NCI-H1105 treated with DMSO at 0.1 percent for 48 hours (cell line): ENCODE data around the gene NFX1.

Experiments
- DNase-seq: peaks from one replicate; lab custom pipeline; 2025; lab: John Stamatoyannopoulos, UW

Gene NFX1

DNA sequence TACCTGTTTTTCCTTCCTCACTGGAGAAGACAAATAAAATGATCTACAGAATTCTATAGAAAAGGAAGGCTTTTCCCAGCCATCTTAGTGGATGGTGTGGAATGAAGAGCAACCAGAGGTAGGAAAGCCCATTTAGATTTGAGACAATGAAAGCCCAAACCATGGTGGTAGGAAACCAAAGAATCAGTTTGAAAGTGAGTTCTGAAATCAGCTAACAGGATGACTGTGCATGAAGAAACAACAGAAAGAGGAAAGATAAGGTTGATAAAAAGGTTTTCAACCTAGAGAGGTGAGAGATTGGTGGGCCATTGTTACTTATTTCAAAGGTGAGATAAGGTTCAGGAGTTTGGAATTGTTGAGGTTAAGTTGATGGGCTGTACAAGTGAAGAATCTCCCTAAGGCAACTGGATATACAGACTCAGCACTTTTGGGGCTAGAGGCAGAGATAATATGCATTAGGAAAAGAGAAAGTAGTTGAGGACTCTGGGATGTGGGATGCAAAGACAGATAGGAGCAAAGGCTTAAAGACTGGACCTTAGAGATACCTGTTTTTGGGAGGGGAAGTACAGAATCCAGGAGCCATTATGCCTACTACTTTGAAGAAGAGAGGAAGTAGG, 23.1 kb upstream of the NFX1 start:
- DNase-seq, result no peak

DNA sequence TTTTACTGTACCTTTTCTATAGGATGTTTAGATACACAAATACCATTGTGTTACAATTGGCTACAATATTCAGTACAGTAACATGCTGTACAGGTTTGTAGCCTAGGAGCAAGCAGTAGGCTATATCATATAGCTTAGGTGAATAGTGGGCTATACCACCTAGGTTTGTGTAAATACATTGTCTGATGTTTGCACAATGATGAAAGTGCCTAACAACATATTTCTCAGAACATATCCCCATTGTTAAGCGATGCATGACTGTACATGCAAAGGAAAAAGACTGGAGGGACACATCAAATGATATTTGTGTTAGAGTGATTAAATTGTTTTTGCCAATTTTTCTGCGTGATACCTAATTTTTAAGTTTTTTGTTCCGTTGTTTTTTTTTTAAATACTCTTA, 20.2 kb upstream of the NFX1 start:
- DNase-seq, result no peak

DNA sequence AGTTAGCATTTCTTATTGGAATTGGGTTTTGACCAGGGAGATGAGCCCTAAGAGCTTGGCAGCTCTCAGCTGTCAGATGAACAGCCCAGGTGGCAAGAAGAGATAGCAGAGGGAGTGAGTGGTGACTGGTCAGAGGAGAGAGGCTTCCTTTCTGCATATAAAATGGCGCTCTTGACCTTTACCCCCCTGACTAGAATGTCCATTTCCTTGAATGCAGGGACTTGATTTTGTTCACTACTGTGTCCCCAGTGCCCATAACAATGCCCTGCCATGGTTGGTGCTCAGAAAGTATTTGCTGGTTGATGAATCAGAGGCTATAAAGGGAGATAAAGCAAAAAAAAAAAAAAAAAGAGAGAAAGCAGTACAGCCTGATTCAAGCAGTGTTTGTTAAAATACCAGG, 18.3 kb upstream of the NFX1 start:
- no peak for DNase-seq

DNA sequence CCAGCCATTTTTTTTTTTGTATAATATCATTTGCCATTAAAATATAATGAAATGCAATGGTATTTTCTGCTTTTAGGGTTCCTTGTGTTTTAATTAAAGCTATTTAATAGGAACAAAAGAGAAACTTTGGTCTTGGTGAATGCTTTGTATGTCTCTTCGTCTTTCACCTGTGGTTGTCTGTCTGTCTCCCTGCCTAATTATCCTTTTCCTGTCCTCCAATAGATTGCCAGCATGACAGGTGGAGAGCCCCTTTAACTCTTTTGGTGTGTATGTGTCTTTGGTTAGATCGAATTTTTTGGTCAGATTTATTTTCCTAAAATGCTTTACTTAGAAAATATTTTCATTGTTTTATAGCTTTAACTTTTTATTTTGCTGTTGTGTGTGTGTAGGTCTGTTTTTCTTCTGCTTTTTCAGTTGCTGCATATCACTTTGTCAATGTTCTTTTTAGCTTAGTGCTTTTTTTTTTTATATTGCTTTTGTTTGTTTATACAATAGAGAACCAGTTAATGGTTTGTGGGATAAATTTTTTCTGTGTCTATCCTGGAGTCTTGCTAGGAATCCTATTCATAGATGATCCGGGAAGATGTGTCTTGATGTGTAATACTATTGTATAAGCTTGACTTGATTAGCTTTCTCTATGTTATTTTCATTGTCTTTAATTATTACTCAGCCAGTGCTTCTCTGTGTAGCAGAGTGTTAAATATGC, 16.9 kb upstream of the NFX1 start:
- no peak for DNase-seq

DNA sequence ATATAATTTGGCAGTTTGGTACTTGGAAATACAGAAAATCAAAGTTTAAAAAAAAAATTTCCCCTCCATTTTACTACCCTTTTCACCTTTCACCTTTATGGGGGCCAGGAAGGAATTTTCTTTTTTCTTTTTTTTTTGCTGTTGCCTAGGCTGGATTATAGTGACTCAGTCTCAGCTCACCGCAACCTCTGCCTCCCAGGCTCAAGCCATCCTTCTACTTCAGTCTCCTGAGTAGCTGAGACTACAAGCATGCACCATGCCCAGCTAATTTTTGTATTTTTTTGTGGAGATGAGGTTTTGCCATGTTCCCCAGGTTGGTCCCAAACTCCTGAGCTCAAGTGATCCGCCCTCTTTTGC, 16.4 kb upstream of the NFX1 start:
- no peak for DNase-seq

DNA sequence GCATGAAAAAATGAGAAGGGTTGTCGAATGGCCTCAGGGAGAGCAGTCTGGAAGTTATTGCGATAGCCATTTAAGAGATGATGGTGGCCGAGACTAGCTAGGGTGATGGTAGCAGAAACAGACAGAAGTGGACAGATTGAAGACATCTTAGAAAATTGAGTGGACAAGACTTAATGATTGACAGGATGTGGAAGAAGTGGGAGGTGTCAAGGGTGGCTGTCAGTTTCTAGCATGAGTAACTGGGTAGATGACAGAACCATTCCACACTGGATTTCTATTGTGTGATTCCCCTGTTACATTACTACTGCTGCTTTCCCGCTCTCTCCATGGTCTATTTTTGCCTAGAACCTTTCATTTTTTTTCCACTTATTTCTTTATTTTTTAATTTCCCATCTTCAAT, 12.8 kb upstream of the NFX1 start:
- no peak for DNase-seq

DNA sequence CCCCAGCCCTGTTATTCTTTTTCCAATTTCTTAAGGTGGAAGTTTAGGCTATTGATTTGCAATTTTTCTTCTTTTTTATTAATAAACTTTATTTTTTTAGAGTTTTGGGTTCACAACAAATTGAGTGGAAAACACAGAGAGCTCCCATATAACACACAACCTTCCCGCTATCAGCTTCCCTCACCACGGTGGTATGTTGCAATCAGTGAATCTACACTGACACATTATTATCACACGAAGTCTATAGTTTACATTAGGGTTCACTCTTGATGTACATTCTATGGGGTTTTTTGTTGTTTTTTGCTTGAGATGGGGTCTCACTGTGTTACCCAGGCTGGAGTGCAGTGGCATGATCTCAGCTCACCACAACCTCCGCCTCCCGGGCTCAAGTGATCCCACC, 4.8 kb upstream of the NFX1 start:
- DNase-seq, result no peak

DNA sequence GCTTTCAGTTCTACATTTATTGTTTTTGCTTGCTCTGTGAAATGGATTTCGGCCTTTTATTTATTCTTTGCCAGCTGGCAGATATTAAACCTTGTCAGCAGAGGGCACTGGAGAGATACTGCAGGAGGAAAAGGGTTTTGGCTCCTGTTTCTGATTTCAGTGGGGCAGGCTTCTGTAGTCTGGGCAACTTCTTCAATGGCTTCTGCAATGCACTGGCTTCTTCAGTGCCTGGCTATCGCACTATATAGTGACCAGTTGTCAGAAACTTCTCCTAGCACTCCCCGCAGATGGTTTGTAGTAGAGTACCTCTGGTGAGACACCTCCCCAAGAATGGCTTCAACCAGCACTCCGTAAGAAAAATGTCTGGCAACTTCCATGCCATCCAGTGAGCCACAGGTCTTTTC, 3.2 kb upstream of the NFX1 start:
- peak; percentile 69 for DNase-seq

DNA sequence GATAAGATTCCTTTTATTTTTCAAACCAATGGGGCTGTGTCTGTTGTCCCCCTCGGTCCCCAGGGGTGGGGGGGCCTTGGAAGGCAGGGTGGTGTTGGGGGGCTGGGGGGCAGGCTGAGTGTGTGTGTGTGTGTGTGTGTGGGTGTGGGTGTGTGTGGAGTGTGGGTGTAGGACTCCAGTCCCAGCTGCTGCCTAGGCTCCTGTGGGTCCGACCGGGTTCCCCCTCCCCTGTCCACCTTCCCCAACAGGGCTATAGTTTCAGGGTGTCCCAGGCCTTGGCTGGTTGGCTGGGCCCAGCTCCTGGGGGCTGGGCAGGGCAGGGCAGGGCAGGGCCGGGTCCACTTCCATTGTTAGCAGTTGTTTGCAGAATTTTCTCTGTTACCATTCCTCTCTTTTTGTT, 2.1 kb upstream of the NFX1 start:
- no peak for DNase-seq

DNA sequence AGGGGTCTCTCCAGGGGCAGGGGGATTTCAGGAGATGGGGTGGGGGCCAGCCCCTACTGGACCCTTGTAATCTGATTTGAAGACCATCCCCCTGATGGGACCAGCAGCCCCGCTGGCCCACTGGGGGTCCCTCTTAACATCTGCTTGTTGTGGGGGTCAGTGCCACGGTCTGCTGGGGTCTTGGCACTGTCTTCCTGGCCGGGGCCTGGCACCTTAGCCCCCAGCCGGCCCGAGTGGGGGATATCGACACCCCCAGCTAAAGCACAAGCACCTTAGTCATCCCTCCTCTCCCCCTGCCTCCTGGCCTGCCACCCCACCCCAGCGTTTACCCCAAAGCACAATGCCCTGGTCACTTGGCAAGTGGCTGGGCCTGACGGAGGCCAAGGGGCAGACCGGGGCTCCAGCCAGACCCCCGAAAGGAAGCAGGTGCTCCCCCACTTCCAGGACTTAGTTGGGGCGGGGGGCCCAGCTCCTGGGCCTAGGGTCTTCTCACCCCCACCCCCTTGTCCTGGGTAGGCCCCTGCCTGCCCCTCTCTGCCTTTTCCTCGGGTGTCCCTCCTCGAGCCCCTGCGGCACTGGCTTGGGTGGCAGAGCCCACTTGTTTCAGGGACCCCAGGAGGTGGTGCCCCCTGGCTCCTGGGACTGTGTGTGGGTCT, 1.4 kb upstream of the NFX1 start:
- DNase-seq, result no peak

DNA sequence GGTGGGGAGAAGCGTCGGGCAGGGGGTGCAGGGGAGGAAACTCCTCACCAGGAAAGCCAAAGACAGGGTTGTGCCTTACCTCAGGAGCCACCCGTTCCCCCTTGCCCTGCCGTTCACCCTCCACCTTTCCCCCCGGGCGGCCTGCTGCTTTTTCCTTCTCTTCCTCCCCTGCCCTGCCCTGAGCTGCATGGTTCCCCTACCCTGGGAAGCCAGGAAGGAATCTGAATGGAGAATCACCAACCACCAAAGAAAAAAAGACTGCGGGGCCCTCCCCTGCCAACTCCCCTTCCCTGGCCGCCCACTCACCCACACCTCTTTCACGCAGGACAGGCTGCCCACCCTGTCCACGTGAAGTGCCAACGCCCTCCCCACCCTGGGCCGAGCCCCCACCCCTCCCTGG, 820 bp upstream of the NFX1 start:
- no peak for DNase-seq

DNA sequence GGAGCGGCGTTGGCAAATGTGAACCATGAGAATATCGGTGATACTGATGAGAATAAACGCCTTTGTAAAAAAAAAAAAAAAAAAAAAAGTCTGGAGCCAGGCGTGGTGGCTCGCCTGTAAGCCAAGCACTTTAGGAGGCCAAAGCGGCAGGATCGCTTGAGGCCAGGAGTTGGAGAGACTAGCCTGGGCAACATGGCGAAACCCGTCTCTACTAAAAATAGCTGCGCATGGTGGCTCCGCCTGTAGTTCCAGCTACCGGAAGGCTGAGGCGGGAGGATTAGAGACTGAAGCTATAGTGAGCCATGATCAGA, 425 bp upstream of the NFX1 start:
- no peak for DNase-seq

DNA sequence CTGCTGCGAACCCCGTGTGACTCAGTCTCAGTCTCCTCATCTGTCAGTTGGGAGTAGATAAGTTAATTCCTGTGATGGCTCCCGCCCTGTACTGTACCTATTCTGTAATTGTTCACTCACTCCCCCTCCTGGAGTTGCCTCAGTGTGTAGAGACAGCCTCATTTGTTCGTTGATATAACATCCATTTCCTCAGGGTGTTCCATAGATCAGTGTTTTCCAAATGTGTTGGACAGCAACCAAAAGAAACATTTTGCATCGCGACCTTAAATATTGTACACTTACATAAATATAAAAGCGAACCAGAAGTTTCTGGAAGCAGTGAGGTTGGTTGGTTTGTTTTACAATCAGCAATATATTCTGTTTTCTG, 698 bp downstream of the NFX1 start:
- no peak for DNase-seq

DNA sequence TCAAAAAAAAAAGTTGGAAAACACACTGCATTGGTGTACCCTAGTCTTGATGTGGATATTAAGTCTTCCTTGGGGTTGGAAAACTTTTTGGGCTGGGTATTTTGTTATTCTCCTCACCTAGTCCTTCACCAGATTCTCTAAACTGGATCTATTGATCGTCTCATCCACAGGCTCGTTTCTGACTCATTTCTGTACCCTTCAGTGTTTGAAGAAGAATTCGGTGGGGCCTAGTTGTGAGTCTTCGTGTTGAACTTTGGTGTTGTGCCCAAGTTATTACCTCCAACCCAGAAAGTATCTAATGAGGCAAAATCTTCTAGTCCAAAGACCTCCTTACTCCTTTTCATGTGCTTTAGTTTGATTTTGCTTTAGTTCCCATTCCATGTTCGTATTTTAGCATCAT, 1.6 kb downstream of the NFX1 start:
- DNase-seq, result no peak

DNA sequence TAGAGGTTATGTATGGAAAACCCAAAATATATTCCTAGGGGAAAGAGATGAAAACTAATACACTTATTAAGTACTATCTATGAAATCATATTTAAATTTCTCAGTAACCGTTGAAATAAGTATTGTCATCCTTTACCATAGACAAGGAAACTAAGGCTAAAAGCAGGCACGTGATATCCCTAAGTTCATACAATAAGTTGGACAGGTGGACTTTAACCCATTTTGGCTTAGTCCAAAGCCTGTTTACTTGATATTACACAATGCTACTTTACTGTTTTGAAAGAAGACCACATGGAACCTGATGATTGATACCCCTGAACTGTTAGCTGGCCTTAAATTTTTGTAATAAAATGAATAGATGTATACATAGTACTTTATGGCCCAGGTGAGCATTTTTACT, 3.5 kb downstream of the NFX1 start:
- DNase-seq, result no peak

DNA sequence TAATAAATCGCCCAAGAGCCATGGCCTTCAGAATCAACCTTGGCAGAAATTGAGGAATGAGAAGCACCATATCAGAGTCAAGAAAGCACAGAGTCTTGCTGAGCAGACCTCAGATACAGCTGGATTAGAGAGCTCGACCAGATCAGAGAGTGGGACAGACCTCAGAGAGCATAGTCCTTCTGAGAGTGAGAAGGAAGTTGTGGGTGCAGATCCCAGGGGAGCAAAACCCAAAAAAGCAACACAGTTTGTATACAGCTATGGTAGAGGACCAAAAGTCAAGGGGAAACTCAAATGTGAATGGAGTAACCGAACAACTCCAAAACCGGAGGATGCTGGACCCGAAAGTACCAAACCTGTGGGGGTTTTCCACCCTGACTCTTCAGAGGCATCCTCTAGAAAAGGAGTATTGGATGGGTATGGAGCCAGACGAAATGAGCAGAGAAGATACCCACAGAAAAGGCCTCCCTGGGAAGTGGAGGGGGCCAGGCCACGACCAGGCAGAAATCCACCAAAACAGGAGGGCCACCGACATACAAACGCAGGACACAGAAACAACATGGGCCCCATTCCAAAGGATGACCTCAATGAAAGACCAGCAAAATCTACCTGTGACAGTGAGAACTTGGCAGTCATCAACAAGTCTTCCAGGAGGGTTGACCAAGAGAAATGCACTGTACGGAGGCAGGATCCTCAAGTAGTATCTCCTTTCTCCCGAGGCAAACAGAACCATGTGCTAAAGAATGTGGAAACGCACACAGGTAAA, 4.5 kb downstream of the NFX1 start:
- DNase-seq, result no peak

DNA sequence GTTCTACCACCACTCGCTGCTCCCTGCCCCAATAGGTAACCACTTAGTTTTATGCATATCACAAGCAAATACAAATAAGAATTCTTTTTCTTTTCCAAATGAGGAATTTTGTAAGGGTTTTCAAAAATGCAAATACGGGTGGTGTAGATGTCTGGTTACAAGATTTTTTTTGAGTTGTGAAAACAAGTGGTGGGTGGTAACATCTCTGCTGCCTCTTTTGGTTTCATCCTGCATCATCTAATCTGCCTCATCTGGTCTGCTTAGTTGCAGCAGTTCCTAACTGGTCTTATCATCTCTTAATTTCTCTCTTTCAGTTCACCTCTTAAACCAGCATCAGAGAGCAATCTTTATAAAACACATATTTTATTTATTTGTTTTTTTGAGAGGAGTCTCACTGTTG, 5.3 kb downstream of the NFX1 start:
- no peak for DNase-seq

DNA sequence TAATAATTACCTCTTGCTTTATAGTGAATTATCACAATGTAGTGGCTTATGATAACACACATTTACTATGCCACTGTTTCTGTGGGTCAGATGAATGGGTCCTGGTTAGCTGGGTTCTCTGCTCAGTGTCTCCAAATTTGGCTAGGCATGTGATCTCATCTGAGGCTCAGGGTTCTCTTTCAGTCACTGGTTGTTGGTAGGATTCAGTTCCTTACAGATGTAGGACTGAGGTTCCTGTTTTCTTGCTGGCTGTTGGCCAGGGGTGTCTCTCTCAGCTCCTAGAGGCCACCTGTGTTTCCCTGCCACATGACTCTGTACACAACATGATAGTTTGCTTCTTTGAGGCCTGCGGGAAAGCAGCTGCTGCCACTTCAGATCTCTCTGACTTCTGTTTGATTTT, 7.1 kb downstream of the NFX1 start:
- peak; percentile 20 for DNase-seq

DNA sequence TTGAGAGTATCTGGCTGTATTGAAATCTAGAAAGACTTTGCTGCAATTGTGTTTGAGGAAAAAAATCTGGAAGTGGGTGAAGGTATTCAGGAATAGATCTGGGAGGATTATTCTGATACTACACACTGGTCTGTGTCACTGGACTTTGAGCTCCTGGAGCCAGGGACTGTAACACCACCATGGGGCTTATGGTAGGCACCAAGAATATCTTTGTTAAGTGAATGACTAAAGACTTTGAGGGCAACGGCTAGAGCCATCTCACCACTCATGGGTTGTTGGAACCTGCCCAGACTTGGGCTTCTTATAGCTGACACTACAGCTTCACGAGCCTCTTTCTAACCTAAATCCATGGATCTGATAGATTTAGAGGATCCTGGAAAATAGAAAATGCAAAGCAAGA, 10.2 kb downstream of the NFX1 start:
- no peak for DNase-seq

DNA sequence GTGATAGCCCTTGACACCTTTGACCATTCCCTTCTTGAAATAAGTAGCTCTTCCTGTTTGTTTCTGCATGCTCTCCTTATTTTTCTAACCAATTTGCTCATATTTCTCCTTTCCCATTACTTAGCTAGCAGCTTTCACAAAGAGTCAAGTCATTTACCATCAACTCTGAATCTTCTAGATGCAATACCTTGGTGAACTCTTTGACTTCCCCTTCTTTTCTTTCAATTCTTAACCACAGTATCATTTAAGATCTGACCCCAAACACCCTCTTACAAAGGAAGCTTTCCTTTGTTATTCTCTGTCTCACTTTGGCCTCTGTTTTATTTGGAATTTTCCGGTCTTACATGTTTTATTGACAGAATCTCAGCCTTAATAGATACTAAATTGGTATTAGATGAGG, 14.0 kb downstream of the NFX1 start:
- DNase-seq, result no peak

DNA sequence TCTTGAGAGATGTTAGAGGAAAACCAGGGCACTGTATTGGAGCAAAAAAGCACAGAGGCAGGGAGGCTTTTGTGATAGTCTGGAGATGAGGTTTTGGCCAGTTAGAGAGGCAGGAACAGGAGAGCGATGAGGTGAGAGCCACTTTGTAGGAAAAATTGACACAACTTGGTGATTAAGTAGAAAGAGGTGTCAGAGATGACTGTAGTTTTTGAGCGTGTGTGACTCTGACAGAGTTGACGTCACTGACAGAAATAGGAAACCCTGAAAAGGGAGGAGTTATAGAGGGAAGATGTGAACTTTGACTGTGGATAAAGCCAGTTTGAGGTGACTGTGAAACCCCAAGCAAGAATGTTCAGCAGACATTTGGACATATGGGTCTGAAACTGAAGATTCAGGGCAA, 15.7 kb downstream of the NFX1 start:
- DNase-seq, result no peak

DNA sequence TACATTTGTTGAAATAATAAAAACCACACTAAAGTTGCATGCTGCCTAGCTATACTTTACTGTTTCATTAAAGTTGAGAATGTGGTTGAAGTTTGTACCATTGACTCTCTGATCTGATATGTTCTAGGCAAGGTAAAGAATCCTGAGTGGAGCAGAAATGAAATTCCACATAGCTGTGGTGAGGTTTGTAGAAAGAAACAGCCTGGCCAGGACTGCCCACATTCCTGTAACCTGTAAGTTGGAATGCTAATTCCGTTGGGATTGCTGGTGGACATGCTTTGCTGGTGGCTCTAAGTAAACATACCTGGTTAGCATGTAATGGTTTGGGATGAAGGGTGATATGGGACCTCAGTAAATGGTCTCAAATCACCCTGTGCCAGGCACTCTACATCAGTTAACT, 16.8 kb downstream of the NFX1 start:
- DNase-seq, result no peak

DNA sequence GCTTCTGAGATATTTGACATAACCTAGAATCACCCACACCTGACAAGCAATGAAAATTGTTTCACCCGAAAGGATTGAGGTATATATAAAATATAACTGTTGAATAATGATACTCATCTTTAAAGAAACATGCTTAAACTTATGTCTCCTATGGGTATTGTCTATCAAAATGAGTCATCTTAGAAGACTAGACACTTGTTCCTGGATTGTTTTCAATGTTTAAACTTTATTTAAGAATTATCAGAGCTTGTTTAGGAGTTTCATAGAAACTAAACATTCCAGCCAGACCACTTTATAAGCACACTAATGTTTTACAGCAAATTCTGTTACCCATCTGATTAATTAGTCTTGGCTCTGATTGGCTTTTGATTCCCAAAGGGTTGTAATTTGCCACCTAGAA, 19.6 kb downstream of the NFX1 start:
- no peak for DNase-seq
